Stimulated activated CD8-positive, alpha-beta memory T cell treated with anti-CD3 and anti-CD28 coated beads, Interleukin-7, amount 100 ng/mL, for 4 hours (primary cell): ENCODE measurements around the gene TIGAR.

Source experiments
- DNase-seq, 2 donors: peaks; one replicate each; pipeline ENCODE4 v3.0.0-alpha.2; 2020; ENCODE audit warnings: low read depth in 2 of 2

Gene TIGAR, protein sequence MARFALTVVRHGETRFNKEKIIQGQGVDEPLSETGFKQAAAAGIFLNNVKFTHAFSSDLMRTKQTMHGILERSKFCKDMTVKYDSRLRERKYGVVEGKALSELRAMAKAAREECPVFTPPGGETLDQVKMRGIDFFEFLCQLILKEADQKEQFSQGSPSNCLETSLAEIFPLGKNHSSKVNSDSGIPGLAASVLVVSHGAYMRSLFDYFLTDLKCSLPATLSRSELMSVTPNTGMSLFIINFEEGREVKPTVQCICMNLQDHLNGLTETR

GRCh38 chr12:4320853-4321701, at the start of gene TIGAR:
TSS of gene TIGAR (plus strand) at chr12:4321213. CDS start at chr12:4321272, 59 bp downstream.
- DNase-seq, result peak; percentile 73 to 92

- peak; percentile 88 to 94 for DNase-seq
Observed at GRCh38 chr12:4271717-4272423, 49.1 kb upstream of the TIGAR start.

- peak; percentile 74 to 84 for DNase-seq
Observed at GRCh38 chr12:4272424-4273272, 48.4 kb upstream of the TIGAR start.

DNA sequence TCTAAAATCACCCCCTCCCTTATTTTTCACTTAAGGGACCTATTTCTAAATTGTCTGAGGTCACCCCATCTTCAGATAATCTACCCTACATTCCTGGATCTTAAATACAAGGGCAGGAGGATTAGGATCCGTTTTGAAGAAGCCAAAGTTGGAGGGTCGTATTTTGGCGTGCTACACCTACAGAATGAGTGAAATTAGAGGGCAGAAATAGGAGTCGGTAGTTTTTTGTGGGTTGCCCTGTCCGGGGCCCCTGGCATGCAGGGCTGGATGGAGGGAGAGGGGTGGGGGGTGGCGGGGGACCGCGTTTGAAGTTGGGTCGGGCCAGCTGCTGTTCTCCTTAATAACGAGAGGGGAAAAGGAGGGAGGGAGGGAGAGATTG, 47.8 kb upstream of the TIGAR start:
- no peak for DNase-seq

GRCh38 chr12:4273652-4274395, 47.2 kb upstream of the TIGAR start, which contains the start of gene CCND2:
TSS of gene CCND2 (plus strand) at chr12:4273762. CDS start at chr12:4274041, 279 bp downstream.
- DNase-seq, result peak; percentile 70 to 77

DNA sequence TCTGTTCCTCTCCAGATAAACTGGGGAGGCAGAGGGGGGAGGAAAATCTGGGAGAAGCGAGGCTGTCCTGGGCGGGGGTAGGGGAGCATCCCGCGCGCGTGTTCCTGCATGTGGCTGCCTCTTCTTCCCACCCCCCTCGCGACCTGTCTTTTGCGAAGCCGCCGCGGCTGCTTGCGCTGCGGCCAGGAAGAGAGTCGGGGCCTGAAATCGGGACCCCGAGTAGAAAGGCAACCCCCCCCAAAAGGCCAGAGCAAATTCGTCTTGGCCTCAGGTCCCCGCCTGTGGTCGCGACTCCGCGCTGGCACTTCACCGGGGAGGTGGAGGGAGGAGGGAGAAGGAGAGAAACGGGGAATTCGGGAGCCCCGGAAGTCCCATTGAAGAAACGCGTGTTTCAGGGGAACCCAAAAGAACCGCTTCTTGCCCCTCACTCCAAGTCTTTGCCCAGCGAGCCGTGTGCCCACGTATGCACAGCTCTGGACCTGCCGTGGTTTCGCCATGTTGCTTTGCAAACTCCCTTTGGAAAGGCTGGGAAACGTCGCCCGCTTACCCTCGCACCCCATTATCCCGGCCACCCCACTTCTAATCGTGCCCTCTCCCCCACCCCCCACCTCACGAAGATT, 46.5 kb upstream of the TIGAR start:
- DNase-seq, result no peak

GRCh38 chr12:4275016-4275869, 45.8 kb upstream of the TIGAR start:
- DNase-seq, result no peak

DNA sequence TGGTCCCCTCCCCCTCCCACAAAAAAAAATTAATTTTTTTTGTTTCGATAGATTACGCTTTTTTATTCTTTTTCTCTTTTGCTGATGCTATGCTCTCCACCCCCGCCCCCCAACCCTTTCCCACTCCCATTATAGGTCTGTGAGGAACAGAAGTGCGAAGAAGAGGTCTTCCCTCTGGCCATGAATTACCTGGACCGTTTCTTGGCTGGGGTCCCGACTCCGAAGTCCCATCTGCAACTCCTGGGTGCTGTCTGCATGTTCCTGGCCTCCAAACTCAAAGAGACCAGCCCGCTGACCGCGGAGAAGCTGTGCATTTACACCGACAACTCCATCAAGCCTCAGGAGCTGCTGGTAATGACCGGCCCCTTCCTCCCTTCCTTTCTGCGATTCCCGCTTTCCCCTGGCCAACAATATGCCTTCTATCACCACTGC, 45.1 kb upstream of the TIGAR start:
- no peak for DNase-seq

DNA sequence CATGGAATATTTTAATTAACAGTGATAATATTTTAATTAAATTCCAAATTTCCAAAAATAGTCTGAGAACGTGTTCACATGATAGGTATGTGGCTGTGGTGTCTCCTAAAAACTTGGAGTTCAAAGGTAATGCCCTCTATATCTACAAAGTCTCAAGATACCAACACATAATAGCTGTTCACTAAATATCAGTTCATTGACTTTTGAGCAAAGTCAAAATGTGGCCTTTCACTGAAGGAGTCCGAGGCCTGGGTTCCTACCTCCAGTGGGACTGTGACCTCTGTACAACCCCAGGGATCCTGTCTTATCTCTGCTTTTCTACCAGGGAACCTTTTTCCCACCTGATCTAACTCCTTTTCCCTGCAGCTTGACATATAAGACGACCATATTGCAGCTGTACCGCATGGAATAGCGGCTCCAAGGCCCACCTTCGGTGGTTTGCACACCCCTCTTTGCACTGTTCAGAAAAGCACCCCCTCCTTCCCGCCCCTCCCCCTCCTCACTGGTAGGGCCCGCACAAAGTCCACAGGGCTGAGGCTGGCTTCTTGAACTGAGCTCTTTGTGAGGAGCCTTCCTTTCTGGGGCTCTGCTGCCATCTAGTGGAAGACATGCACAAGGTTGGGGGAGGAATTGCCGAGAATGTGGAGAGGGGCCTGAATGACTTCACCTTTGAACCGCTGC, 44.3 kb upstream of the TIGAR start:
- peak; percentile 73 to 84 for DNase-seq

DNA sequence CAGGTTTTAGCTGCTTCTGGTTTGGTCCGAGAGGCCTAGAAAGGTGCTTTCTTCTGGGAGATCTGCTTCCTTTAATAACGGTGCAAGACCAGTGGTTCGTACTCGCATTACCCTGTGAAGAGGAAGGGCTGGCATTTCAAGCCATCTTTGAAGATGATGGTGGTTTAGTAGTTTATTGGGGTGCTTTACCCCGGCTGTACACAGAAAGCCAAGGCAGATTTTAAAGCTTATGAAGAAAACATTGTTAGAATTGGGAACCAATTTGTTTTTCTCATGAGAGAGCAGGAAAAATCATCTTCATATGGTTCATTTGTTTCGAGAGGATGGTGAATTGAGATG, 43.8 kb upstream of the TIGAR start:
- no peak for DNase-seq

GRCh38 chr12:4277857-4278256, 43.2 kb upstream of the TIGAR start:
- no peak for DNase-seq

DNA sequence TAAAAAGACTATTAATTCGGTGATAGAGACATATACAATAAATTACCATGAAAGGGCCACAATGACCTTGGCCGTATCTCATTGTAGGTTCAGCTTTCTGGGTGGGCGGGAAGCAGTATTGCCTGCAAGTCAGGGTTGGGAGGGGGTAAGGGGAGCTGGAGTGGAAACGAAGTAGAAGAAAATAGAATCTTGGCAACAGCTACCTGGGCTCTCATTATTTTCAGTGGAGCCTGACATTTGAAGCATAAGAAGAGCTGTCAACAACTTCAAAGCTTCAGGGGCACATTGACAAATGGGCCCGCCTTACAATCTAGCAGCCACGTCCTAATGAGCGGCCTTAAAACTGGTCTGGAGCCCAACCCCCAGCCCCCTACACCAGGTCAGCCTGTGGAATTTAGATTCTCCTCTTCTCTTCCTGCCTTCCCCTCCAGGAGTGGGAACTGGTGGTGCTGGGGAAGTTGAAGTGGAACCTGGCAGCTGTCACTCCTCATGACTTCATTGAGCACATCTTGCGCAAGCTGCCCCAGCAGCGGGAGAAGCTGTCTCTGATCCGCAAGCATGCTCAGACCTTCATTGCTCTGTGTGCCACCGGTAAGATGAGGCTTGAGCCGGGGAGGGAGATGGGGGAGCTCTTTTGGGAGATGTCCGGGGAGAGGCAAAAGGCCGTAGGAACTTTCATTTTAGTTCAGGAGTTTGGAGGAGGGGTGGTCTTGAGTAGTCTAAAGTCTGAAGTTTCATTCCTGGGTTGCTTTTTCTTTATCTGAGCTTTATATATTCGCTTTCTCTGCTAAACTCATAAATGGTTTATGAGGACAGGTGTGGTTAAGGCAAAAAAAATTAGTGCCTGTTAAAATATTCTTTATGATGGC, 42.5 kb upstream of the TIGAR start:
- DNase-seq, result no peak

- no peak for DNase-seq
Observed at GRCh38 chr12:4279198-4279690, 41.8 kb upstream of the TIGAR start.

- no peak for DNase-seq
Observed at GRCh38 chr12:4280351-4281163, 40.5 kb upstream of the TIGAR start.

DNA sequence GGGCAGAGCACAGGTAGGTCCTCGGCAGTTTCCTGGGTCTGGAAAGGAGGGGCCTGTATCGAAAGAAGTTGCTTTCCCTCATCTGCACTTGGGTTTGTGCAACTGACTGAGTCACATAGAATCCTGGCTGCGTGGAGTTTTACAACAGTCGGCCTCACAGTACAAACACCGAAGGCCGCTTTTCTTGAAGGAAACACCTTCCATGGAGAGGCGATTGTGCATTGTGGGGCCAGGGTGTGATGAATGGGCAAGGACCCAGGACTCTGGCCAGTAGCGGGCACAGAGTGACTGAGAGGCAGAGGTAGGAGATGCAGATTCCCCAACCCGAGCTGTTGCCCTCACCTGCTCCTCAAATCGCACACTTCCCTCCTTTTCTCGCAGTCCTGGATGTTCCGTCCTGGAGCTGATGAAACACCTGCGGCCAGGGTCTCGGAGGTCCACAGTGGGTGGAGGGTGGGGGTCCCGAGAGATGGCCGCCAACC, 39.8 kb upstream of the TIGAR start:
- no peak for DNase-seq

GRCh38 chr12:4282103-4282891, 38.7 kb upstream of the TIGAR start:
- no peak for DNase-seq
